GM18519 (cell line): ENCODE data around the gene TSC22D2.

Experiments
- ATAC-seq: cut with Tn5 transposase; IDR thresholded peaks from one replicate; pipeline ENCODE4 v1.9.1; 2021; ENCODE audit warnings: mild to moderate bottlenecking, moderate library complexity; ENCODE audit not compliant: unreplicated experiment, low FRiP score

The TSC22D2 gene

DNA sequence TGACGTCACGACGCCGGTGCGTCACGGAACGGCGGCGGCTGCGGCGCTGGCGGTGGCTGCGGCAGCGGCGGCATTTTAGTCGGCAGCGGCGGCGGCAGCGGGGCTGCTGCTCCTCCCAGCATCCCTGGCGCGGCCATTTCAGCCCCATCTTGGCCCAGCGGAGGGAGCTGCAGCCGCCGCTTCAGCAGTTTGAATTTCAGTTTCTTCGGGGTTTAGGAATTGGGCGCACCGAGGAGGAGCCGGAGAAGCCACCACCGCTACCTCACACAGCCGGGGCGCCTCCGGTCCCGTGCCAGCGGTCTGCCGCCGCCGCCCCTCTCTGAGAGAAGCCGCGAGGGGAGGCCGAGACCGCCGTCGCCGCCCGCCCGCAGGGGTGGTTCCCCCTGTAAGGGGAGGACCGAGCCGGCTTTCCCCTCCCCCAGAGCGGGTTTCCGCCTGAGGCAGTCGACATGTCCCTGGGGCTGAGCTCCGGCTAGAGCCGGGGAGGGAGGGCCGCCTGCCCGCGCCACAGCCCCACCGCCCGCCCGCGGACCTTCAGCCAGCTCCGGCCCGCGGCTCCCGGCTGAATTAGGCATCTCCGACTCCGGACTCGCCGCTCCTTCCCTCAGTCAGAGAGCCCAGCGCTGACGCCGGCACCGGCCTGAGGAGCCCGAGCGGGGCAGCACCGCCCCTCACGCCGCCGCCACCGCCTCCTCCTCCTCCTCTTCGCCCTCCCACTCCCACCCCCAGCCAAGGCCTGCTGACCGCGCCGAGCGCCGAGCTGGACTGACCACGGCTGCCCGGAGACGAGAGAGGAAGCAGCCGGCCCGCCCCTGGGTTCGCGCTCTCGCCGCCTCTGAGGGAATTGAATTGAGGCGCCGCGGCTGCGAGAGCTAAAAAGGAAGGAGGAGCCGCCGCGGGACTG is at the start of gene TSC22D2:
TSS of gene TSC22D2 (plus strand) at position 78 of the 904 bp plus-strand sequence. CDS start 1,053 bp downstream, outside the sequence.
- ATAC-seq = peak; percentile 50

DNA sequence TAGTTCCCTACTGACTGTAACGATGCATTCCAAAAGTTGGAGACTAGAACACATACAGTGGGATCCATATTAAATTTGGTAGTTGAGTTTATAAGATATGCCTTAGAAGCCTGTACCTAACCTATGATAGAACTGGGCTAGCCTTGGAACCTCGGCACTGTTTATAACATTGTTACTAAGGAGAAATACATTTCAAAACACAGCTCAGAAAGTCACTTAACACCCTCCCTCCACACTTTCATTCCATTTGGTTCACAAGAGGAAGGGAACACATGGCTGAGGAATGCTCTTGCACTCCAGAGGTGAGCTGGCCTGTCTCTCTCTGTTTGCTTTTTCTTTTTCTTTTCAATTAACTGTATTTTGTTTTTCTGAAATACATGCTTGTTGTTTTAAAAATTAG is 48.7 kb upstream of the TSC22D2 start:
- ATAC-seq = no peak

DNA sequence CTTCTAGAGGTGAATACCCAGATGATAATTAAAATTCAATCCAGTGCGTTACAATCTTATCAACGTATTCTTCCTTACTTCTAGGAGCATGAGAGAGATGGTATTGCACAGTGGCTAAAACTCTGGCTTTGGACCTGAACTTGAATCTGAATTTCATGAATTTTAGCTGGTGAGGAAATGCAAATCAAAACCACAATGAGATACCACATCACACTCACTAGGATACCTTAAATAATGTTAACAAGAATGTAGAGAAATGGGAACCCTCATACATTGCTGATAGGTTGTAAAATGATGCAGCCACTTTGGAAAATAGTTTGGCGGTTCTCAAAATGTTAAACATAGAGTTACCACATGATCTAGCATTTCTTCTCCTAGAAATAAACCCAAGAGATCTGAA is 47.1 kb upstream of the TSC22D2 start:
- ATAC-seq = no peak

GRCh38 chr3:150362515-150363302 is 45.4 kb upstream of the TSC22D2 start:
- ATAC-seq = no peak

DNA sequence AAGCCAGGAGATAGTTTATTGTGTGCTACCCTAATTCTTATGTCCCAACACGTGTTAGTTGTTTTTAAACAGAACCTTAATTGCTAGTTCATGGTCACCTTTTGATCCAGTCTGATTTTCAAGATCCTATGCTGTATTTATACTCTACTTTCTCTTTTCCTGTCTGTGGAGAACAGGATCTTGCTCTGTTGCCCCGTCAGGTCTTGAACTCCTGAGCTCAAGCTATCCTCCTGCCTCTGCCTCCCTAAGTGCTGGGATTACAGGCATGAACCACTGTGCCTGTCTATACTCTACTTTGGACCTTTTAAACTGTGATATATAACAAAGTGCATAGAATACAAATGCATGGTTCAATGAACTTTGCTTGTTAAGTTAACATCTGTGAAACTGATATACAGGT is 44.7 kb upstream of the TSC22D2 start:
- ATAC-seq = no peak

- ATAC-seq = no peak
Observed at GRCh38 chr3:150365132-150365604, 42.9 kb upstream of the TSC22D2 start.

- no peak for ATAC-seq
Observed at GRCh38 chr3:150367757-150368156, 40.3 kb upstream of the TSC22D2 start.

- ATAC-seq = no peak
Observed at GRCh38 chr3:150370122-150370602, 37.9 kb upstream of the TSC22D2 start.

- no peak for ATAC-seq
Observed at GRCh38 chr3:150370999-150371398, 37.1 kb upstream of the TSC22D2 start.

DNA sequence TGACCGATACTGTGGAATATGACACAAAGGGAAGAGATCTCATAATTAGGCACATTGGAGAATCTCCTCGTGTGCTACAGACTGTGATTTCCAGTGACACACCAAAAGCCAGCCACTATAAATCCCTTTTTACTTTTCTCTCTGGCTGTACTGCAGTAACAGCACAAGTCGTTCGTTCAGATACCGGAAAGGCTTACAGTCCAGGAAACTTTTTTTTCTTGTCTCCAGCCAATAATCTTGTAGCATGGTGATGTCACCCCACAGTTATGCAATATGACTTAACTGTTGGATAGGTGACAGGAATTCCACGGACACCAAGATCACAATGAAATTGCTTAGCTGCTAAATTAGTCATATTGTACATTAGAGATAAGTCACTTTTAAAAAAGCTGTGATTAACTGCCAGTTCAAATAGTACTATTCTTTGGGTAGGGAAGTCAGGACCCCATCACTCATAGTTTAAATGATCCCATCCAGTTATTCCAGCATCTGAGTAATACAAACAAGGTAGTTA is 36.3 kb upstream of the TSC22D2 start:
- no peak for ATAC-seq

DNA sequence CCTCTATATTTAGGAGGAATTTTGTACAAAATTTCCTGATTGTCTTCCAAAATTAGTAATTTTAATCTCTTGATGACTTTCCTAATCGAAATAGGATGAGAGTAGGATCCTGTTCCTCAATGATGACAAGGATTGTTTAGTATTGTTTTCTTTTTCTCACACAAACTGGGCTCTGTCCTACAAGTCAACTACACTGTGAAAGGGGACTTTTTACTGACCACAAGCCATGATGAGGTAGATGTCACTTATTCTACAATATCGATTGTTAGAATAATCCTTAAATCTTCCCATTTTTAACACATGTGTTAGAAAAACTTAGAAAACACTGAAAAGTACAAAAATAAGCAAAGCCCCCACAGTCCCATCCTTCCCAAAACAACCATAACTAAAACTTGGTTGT is 35.8 kb upstream of the TSC22D2 start:
- ATAC-seq = no peak

DNA sequence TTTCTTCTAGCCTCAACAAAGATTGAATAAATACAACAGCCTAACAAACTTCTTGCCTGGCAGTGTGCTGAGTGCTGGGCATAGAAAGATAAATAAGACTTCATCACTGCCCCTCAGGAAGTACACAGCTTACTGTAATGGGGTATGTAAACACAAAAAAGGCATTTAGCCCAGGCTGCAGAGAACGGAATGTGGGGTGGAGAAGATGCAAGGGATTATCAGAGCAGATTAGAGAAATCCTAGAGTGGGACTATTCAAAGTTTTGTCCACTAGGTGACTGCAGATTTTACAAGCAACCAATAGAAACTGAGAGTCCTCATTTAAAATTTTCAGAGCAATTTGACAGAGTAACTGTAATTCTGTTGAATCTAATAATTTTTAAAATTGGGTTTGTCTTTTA is 35.4 kb upstream of the TSC22D2 start:
- no peak for ATAC-seq

DNA sequence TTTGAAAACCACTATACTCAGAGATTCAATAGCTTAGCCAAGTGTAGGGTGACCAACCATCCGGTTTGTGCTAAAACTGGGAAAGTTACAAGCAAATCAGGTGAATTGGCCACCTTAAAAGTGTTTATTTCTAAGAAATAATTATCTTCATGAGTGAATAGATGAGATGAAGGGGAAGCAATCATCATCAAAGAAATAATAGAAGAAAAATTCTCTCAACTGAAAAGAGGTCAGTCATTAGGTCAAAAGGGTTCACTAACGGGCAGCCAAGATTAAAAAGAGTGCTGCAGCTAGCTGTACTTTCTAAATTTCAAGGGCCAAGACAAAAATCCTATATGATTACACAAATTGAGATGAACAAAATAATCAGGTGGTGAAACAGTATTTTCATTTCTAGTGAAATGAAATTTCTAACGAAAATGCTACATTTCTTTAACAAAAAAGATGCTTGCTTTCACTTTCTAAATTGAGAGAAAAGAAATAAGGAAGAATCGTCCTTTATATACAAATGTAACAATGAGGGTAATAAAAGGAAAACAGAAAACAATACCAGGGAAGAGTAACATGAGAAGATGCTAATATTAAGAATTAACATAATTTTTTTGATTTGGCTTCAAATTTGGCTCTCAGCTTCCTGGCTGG is 34.7 kb upstream of the TSC22D2 start:
- no peak for ATAC-seq

DNA sequence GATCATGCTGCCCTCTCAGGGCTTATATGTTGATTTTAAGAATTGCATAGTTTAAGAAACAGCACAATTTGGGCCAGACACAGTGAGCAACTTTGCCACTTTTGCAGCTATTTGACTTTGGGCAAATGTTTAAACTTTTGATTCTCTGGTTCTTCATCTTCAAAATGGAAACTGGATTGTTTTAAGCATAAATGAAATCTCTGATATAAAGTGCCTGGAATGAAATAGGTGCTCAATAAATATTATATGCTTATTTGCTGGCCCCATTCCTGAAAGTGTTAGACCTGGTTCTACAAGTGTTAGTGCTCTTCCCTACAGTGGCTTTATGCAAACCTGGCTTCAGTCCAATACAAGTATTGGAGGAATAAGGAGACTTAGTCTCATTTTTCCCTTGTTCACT is 33.1 kb upstream of the TSC22D2 start:
- ATAC-seq = no peak

- ATAC-seq = no peak
Observed at GRCh38 chr3:150376001-150376848, 31.9 kb upstream of the TSC22D2 start.

DNA sequence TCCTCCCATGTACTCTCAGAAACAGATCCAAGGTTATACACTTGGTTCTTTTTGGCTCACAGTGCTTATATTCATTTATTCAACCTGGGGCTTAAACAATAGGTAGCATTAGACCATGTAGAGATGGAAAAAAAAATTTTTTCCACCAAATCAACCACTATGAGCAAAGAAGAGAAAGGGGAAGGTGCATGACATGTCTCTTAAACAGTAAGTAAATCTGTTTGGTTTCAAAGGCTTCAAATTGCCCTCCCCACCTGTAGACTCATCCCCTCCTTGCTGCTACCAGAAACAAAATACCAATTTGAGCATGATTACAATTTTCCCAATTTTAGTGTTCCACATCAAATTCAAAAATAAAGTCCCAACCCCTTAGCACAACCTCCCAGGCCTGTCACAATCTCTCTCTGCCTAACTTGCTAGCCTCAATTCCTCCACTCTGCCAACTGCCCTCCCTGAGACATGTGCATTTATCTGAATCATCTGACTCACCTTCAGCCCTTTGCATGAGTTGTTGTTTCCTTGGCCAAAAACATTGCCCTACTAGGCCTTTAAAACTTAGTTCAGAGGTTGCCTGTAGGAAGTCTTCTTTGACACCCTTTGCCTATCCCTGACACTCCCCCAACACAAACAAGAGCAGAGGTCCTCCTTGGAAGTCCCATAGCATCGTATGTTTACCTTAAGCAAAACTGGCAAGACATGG is 30.3 kb upstream of the TSC22D2 start:
- no peak for ATAC-seq

- ATAC-seq = no peak
Observed at GRCh38 chr3:150378301-150378748, 29.8 kb upstream of the TSC22D2 start.

DNA sequence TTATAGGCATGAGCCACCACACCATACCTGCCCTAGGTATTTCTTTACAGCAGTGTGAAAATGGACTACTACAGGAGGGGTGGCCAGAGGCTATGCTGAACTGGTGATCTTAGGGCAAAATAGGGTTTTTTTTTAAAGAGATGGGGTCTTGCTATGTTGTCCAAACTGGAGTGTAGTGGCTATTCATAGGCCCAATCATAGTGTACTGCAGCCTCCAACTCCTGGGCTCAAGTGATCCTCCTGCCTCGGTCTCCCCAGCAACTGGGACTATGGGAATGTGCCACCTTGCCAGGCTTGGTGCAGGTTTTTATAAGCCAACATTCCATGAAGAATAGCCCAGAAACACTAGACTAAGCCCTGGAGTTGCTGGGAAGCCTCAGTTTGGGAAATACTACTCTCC is 28.6 kb upstream of the TSC22D2 start:
- no peak for ATAC-seq
